GM10248 (cell line): ENCODE measurements around the gene FBXO38.

Experiments used
- CTCF ChIA-PET: fragments of 300-600 bp; sonication (Branson Sonifier 250); formaldehyde crosslinking; extraction: SDS; loops from one replicate; lab custom pipeline; 2021; ENCODE audit warnings: antibody characterized with exemption; lab: Yijun Ruan, JAX
- POLR2A ChIA-PET: fragments of 350-650 bp; sonication (Branson Sonifier 250); formaldehyde crosslinking; extraction: SDS; loops from one replicate; lab custom pipeline; 2020; ENCODE audit warnings: antibody characterized with exemption; lab: Yijun Ruan, JAX
- DNase-seq: peaks from one replicate; pipeline ENCODE4 v3.0.0; 2012; ENCODE audit errors: extremely low spot score
- TF ChIP-seq, protein P1 (sequence below): IDR thresholded peaks from 2 replicates; pipeline ENCODE4 v1.5.1; 2012; ENCODE audit warnings: mild to moderate bottlenecking, low read depth; ENCODE audit errors: extremely low read depth, missing control alignments, control extremely low read depth

Gene FBXO38

DNA sequence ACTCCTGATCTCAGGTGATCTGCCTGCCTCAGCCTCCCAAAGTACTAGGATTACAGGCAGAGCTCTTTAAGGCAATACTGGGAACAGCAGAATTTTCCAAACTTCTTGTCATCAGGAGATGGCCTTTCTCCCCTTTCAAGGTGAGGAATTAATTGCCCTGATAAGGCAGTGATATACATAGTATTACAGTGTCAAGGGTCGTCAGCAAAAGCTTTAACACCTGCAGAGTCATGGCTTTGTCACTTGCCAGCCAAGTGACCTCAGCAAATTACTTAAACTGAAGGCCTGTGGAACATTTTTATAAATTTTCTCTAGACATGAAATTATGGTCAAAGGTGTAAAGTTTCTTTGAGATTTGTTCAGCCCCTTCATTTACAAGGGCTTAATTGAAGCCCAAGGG is 59.5 kb downstream of the FBXO38 start:
- CTCF ChIA-PET = interaction anchor here (0.8 to 8.6 kb wide), 21 partner anchors 10 to 606 kb away, joined by 3 to 104 read pairs (median 4); no protein-coding TSS in a partner anchor
- POLR2A ChIA-PET = no interaction called here

DNA sequence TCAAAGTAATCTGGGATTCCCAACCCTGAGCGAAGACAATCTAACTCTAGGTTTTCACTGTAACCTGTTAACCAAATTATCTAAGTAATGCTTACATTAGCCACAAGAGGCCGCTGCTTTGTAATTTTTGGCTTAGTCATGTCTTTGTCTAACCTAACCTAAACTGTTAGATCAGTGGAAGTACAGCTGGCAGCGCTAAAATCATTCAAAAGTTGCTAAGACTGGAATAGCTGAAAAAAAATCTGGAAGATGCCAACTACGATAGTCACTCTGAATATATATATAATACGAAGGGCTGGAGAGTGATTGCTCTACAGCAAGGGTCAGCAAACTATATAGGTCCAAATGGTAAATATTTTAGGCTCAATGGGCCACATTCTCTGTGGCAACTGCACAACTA is 60.2 kb downstream of the FBXO38 start:
- TF ChIP-seq, protein P1, sequence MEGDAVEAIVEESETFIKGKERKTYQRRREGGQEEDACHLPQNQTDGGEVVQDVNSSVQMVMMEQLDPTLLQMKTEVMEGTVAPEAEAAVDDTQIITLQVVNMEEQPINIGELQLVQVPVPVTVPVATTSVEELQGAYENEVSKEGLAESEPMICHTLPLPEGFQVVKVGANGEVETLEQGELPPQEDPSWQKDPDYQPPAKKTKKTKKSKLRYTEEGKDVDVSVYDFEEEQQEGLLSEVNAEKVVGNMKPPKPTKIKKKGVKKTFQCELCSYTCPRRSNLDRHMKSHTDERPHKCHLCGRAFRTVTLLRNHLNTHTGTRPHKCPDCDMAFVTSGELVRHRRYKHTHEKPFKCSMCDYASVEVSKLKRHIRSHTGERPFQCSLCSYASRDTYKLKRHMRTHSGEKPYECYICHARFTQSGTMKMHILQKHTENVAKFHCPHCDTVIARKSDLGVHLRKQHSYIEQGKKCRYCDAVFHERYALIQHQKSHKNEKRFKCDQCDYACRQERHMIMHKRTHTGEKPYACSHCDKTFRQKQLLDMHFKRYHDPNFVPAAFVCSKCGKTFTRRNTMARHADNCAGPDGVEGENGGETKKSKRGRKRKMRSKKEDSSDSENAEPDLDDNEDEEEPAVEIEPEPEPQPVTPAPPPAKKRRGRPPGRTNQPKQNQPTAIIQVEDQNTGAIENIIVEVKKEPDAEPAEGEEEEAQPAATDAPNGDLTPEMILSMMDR = peak; percentile 67
- ChIA-PET POLR2A (no interaction called here), CTCF (interaction anchor here (0.7 to 8.6 kb wide), 25 partner anchors 9 to 605 kb away, joined by 3 to 104 read pairs (median 4); no protein-coding TSS in a partner anchor)
- DNase-seq = peak; percentile 49

More for the DNA sequence above, 59.5 kb downstream of the FBXO38 start:
- TF ChIP-seq, protein P1 = no peak
- DNase-seq = no peak

DNA sequence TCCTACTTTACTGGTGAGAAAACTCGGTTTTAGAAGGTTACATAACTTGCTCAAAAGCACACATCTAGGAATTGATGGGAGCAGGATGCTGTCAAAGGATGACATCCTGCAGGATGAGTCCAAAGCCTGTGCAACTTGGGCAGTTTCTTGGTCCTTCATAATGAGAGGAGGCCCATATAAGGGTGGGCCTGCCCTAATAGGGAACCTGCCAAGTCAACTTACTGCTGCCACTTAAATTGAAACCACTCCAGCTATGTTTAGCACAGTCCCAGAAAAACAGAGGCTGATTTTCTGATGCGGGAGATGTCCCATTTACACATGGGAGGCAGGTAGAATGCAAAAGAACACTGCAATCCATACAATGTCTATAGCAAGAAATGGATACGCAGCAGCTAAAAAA is 61.8 kb downstream of the FBXO38 start:
- TF ChIP-seq, protein P1 = no peak
- POLR2A ChIA-PET = no interaction called here
- CTCF ChIA-PET = interaction anchor here (1.0 to 8.6 kb wide), 6 partner anchors 8 to 512 kb away, joined by 3 to 104 read pairs (median 3); no protein-coding TSS in a partner anchor
- DNase-seq = no peak

DNA sequence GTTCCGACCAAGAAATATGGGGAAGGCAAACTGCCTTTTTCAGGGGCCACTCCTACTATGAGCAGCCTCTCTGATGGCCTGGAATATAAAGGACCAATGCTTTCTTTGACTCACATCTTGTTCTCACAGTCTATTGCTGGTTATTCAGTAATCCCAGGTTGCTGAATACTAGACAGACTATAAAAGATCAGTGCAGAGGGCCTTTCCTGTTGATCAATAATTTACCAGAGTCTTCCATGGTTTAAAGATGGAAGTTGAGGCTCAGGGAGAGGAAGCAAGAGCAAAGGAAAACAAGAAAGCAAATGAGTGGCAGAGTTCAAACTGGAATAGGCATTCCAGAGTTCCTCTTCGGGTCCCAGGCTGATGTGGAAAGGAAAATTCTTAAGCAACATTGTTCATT is 62.9 kb downstream of the FBXO38 start:
- POLR2A ChIA-PET = no interaction called here
- CTCF ChIA-PET = interaction anchor here (0.7 to 8.6 kb wide), 2 partner anchors 9 to 286 kb away, joined by 3 to 104 read pairs; no protein-coding TSS in a partner anchor
- TF ChIP-seq, protein P1 = no peak
- DNase-seq = no peak

DNA sequence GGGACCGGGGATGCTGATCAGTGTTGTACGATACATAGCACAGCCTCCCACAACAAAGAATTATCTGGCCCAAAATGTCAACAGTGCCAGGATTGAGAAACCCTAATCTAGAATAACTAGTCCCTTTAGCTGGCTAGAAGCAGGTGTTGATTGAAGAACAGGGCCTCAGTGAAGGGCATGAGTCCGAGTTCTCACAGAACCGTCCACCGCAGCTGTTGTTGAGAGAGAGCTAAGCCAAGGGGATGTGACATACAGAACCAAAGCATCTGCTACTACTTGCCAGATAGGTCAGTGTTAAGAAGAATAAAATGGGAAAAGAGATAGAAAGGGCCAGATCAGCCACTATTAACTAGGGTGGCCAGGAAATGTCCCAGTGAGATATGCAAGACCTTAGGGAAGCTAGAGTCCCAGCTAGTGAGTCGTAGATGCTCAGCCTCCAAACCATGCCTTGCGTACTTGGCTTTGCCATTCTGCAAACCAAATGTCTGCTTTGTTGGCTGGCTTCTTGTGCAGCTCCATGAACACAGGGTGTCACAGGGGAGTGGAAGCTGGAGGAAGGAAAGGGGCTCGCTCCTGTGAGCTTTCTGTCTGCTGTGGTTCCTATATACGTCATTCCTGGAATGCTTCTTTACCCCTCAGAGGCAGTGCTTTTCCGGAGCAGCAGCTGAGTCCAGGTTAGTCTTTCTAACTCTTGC is 68.9 kb downstream of the FBXO38 start:
- CTCF ChIA-PET = interaction anchor here (0.9 to 4.3 kb wide), 4 partner anchors 9 to 280 kb away, joined by 3 to 23 read pairs (median 3); no protein-coding TSS in a partner anchor
- TF ChIP-seq, protein P1 = no peak
- POLR2A ChIA-PET = no interaction called here

DNA sequence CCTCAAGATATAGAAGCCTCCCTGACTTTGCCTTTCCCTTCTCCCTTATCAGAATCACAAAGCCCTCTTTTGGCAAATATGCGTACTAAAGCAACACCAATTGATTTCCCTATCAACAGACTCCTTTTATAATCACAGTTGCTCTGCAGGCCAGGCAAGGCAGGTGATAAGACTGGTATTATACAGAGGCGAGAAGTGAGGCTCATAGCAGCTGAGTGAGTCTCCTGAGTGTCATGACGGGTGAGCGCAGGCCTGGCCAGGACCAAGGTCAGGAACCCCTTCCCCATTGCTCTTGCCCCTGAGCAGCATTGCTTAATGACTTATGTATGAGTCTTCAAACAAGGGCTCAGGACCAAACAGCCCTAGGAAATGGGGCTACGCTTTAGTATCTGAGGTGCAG is 70.8 kb downstream of the FBXO38 start:
- TF ChIP-seq, protein P1 = no peak
- ChIA-PET POLR2A (no interaction called here), CTCF (interaction anchor here (1.1 to 4.3 kb wide), 4 partner anchors 11 to 276 kb away, joined by 3 to 23 read pairs (median 3); no protein-coding TSS in a partner anchor)
- DNase-seq = no peak

More for the DNA sequence above, 68.9 kb downstream of the FBXO38 start:
- DNase-seq = no peak
